Amygdala (tissue), 56 donors: ENCODE results near the gene DGKQ.

Source experiments
- DNase-seq, 56 donors: peaks; one replicate each; lab custom pipeline; 2025; lab: John Stamatoyannopoulos, UW

Gene DGKQ, protein sequence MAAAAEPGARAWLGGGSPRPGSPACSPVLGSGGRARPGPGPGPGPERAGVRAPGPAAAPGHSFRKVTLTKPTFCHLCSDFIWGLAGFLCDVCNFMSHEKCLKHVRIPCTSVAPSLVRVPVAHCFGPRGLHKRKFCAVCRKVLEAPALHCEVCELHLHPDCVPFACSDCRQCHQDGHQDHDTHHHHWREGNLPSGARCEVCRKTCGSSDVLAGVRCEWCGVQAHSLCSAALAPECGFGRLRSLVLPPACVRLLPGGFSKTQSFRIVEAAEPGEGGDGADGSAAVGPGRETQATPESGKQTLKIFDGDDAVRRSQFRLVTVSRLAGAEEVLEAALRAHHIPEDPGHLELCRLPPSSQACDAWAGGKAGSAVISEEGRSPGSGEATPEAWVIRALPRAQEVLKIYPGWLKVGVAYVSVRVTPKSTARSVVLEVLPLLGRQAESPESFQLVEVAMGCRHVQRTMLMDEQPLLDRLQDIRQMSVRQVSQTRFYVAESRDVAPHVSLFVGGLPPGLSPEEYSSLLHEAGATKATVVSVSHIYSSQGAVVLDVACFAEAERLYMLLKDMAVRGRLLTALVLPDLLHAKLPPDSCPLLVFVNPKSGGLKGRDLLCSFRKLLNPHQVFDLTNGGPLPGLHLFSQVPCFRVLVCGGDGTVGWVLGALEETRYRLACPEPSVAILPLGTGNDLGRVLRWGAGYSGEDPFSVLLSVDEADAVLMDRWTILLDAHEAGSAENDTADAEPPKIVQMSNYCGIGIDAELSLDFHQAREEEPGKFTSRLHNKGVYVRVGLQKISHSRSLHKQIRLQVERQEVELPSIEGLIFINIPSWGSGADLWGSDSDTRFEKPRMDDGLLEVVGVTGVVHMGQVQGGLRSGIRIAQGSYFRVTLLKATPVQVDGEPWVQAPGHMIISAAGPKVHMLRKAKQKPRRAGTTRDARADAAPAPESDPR

DNA sequence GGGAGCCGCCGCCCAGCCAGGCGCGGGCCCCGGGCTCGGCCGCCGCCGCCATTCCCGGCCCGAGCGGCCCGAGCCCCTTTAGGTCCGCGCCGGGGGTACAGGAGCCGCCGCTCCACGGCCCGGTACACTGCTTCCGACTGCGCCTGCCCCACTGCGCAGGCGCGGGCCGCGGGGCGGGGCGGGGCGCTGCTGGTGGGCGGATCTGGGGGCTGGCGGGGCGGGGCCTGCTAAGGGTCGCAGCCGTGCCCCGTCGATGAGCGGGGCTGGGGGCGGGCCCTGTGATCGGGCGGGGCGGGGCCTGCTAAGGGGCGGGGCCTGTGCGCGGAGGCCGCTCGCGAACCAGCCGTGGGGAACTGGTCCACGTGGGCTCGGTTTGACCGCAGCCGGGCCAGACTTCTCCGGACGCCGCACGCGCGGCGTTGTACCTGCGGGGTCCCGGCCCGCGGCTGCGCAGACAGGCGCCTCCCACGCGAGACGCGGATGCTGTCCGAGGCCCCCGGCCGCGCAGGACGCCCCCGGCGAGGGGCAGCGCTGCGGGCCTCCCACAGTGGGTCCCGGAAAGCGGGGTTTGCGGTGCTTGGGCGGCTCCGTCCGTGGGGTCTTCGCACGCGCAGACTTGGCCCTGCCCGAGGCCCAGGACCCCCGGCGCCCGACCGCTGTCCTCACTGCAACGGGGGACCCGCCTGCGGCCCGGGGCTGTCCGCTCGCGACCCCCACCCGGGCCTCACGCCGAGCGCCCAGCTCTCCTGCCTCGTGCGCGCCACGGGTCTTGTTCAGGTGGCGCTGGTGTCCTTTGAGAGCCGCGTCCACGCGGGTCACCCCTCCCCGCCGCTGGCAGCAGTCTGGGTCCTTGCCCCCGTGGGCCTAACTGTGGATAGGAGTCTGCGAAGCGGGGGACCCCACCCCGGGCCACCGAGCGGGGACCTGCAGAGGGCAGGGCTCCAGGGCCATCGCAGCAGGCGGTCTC, at the start of gene DGKQ:
Gene DGKQ (minus strand): TSS at position 139 of the 967 bp plus-strand sequence. CDS start 87 bp downstream, at position 52.
- DNase-seq: peak in 55 of 56 donors; percentile 23 to 94 (median 80)

DNA sequence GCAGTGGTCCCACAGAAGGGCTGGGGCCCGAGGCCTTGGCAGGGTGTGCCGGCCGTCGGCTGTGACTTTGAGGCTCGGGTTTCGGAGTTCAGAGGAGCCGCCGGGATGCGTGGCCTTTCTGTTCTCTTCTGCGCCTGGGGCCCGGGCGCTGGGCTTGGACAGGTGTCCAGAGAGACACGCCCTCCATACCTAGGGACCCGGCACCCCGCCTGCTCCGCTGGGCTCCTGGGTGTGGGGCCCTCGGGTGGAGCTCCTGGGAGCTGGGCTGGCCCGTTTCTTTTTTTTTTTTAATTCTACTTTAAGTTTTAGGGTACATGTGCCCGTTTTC, 49.3 kb upstream of the DGKQ start:
- no peak for DNase-seq

DNA sequence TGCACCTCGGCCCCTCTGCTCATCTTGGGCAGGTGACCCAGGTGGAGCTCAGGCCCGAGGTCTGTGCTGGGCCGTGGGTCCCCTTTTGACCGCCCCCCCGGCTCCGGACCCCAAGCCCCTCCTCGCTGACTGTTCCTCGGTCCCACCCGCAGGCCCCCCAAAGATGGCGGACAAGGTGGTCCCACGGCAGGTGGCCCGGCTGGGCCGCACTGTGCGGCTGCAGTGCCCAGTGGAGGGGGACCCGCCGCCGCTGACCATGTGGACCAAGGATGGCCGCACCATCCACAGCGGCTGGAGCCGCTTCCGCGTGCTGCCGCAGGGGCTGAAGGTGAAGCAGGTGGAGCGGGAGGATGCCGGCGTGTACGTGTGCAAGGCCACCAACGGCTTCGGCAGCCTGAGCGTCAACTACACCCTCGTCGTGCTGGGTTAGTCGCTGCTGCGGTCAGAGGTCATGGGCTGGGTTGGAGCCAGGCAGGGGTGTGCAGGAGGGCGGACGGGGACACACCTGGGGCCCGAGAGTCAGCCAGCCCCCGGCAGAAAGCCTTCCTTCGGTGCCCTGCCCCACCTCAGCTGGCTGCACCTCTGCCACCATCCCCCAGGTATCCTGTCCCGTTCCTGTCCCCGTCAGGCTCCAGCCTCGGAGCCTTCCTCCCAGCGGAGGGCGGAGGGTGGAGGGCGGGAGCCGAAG, 48.8 kb upstream of the DGKQ start:
- DNase-seq: no peak

DNA sequence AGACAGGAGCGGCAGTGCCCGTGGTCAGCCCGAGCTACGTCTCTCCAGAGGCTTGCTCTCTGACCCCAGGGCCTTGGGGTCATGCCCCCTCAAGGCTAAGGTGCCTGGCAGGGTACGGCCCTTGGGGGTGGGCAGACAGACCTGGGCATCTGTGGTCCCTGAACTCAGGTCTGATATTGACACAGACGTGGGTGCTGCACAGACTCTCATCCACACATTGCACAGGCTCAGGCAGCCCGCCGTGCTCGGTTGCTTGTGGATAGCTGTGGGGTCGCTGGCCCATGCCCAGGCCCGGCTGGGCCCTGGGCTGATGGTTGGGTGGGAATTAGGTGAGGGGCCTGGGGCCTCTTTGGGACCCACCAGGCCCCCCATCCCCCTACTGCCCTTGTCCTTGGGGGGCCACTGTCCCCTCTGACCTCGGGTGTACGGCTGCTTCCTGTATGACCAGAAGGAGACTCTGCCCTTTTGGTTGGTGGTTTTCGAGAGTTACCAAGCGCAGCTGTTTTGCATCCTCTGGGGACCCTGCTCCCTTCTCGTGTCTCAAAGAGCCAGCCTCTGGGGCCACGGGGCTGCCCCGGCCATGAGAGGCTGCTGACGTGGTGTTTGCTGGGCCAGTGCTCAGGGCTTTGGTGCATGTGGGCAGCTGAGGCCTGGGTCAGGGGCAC, 48.1 kb upstream of the DGKQ start:
- no peak for DNase-seq

DNA sequence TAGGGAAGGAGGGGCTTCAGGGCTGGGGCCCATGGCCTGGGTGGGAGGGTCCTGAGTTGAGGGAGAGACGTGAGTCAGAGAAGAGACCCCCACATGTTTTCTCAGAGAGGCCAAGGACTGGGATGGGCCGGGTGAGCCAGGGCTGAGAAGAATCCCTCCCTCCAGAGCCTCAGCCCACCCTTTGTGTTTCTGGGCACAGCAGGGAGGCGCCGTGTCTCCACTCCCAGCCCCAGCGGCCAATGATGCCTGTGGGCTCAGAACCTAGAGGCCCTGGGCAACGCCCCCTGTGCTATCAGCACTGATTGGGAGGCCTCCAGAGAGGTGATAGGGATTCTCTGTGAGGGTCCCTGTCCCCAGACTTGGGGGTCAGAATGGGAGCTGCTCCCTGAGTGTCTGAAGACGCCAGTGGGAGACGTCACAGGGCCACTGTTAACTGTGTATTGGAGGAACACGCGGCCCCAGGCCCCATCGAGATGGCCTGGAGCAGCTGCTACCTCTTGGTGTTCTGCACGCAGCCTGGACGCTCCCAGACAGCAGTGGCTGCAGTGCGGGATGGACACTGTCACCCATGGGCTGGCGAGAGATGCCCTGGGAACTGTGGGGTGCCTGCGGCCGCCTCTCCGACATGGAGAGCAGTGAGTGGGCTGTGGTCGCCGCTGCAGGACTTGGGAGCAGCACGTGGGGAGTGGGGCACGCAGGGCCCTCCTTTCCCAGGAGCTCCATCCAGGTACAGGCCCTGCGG, 46.5 kb upstream of the DGKQ start:
- DNase-seq: no peak

DNA sequence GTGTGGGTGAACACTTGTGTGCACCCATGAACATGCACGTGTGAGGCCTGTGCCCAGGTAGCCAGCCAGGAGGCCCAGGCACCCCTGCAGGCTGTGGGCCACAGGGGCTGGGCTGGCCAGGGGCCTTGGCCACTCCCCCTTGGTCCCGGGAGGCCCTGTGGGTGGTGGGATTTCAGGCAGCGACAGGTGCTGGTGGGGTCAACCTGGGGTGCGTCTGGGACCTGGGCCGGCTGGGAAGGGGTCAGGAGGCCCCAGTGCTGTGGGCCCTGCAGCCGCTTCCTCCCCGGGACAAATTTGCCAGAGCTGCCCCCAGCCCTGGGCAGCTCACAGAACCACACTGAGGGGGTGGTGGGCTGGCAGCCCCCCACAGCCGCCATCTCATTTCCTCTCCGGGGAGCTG, 46.0 kb upstream of the DGKQ start:
- DNase-seq: no peak

DNA sequence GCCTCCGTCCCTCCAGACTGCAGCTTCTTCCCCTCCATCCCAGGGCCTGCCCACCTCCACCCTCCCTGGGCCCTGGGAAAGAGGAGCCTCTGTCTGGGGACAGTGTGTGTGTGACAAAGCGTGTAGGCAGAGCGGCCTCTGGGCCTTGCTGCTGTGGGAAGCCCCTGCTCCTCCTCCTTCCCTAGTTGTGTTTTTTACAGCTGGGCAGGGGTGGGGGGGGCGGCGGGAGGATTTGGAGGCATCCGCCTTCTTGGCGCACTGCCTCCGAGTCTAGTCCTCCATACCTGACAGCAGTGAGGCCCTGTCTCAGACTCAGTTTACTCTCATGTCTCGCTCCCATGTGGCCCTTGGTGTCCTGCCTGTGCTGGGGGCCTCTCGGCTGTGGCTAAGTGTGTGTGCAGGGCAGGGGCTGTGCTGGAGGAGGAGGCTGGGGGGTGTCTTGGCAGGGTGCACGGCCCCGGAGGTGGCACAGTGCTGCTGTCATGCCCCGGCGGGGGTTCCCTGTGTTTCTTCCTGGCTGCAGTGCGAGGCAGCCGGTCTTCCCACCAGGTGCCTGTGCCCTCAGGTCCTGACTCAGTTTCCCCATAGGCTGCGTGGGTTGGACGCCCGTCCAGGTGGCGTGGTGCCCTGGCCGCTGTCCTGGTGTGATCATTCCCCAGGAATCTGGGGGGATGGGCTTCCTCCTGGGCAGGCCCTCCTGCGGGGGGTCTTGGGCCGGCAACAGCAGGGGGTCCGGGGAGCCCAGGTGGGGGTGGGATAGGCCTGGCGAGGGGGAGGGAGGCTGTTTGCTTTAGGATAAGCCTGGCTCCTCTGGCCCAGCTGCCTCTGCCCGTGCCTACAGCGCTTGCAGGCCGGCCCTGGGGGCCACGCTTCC, 45.0 kb upstream of the DGKQ start:
- no peak for DNase-seq

DNA sequence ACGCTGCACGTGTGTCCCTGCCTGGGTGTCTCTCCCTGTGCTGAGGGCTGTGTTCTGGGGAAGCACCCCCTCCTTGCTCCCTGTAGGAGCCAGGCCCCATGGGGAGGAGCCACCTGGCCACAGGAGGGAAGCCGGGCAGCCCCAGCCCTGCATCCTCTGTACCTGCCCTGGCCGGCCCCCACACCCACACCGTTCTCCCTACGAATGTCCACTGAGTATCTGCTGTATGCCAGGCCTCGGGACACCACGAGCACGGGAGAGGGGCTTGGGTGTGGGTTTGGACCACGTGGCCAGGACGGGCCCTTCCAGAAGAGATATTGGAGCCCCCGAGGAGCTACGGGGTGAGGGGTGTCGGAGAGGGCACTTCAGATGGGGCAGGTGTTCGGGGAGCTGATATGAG, 44.3 kb upstream of the DGKQ start:
- no peak for DNase-seq

DNA sequence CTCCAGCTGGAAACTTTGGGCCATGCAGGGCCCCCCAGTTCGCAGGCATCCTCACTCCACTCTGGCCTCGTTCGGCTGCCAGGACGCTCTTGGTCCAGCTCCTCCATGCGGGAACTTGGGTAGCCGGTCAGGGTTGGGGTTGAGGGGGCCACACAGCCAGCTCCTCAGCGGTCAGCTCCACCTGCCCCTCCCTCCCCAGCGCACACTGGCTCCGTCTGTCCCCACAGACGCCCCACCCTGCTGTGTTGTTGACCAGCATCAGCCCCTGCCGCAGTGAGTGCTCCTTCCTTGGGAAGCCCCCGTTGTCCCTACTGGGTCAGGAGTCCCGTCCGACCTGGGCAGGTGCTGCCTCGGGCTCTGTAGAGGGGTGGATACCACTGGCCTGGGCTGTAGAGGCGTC, 43.8 kb upstream of the DGKQ start:
- DNase-seq: no peak

DNA sequence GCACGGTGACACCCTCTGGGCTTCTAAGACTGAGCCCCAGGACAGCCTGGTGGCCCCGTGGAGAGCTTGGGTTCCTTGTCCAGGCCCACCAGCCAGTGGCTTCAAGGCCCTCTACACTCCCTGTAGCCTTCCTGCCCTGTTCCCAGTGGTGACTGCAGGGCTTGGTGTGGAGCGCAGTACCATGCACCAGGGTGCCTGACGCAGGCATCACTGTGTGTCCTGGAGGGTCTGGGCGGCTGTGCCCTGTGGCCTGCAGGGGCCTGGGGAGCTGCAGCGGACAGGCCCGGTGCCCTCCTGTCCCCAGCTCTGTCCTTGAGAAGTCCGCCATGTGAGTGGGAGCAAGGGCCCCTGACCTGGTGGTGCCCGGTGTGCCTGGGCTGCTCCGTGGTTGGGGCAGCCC, 42.4 kb upstream of the DGKQ start:
- no peak for DNase-seq

DNA sequence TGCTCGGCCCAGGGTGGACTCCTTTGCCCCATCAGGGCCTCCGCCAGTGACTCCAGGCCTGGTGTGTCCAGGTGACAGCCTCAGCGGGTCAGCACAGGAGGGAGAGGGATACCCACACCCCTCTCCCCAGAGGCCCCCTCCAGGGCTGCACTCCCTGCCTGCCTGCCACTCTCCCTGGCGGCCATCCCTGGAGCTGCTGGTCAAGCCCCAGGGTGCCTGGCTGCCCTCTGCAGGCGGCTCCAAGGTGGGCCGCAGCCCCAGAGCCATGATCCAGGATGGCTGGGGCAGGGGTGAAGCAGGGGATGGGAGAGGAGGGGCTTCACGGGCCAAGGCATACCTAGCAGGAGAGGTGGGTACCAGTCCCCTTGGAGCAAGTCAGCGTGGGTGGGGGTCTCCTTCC, 41.8 kb upstream of the DGKQ start:
- peak in 11 of 56 donors; percentile 43 to 76 (median 62) for DNase-seq

DNA sequence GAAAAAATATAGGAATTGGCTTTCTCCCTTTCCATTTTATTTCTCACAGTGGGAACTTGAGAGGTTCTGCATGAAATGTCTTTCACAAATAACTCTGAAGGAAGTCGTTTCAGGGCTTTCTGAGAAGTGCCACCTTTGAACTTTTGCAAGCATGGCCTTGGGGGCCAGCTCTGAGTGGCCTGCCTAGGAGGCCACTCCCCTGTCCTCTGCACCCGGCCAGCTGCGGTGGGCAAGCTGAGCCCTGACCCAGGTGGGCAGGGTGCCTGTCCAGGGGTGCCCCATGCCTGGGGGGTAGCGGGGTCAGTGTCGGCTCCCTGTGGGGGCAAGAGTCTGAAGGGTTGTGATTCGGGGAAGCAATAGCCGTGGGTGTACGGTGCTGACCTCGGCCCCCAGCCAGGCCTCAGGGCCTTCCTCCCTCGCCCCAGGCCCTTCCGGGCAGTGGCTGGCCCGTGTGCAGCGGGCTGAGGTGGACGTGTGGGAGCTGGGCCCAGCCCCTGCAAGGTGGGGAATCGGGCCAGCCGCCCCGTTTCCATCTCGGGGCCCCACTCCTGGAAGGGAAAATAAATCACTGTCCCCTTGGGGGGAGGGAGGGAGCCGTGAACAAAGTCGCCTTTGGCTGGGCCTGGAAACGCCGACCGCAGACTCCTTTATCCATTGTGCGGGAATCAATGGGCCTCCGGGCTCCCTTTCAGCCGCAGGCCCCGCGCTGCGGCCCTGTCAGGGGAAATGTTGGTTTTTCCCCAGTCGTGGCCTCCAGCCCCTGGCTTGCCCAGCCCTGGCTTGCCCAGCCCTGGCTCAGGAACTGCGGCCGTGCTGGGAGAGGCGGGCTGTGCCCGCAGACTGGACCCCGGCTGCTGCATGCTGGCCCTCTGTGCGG, 41.2 kb upstream of the DGKQ start:
- peak in 54 of 56 donors; percentile 35 to 90 (median 75) for DNase-seq

DNA sequence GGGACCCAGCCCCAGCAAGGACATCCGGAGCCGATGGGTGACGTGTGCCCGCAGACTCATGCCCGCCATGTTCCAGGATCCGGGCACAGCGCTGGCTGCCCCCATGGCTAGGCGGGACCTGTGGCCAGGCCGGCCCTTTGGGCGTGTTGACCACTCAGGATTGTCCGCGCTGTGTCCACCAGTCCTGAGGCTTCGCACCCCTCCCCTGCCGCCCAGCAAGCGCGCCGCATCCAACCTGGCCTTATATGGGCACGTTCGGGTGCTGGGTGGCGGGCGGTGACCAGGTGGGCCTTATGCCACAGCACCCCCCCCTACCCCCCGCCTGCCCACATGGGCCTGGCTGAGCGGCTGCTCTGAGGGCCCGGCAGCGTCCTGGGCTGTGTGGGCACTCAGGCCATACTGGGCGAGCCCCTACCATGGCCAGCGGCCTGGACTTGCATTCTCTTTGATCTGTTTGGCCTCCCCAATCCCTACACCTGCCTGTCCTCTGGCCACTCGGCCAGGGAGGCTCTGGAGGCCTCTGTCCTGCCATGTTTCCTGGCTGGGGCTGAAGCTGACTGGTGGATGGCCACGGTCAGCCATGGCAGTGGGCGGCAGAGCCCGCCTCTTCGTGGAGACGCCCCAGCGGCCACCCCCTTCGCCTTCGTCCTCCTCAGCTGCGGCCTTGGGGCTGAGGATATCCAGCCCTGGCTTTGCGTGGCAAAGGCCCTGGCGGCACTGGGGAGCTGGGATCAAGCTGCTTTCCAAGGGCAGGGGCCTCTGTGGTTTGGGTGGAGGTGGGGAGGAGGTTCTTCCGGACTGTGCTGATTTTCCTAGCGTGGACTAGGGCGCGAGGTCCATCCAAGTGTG, 40.1 kb upstream of the DGKQ start:
- no peak for DNase-seq

DNA sequence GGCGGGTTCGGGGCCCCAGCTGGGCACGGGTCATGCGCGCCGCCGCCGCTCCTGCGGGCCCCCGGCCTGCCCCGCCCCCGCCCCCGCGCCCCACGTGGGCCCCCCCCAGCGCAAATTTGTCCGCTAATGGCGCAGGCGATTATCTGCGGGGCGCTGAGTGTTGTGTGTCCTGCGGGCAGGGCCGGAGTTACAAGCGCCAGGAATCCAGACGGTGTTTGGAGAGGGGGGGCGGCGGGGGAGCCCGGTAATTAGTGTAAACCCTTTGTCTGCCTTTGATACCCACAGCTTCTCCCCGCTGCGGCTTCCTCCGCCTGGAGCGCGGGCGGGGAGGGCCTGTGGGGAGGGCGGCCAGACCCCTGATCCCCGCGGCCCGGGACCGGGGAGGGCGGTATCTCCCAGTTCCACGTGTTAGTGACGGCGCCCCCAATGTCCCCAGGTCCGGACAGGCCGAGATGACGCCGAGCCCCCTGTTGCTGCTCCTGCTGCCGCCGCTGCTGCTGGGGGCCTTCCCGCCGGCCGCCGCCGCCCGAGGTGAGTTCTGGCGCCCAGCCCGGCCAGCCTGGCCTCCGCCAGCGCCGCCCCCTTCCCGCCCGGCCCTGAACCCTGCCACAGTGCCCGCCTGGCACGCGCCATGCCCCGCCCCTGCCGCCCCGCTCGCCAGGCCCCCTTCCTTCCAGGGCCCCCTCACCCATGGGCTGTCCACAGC, 38.8 kb upstream of the DGKQ start:
- peak in 4 of 56 donors; percentile 22 to 53 (median 38) for DNase-seq

DNA sequence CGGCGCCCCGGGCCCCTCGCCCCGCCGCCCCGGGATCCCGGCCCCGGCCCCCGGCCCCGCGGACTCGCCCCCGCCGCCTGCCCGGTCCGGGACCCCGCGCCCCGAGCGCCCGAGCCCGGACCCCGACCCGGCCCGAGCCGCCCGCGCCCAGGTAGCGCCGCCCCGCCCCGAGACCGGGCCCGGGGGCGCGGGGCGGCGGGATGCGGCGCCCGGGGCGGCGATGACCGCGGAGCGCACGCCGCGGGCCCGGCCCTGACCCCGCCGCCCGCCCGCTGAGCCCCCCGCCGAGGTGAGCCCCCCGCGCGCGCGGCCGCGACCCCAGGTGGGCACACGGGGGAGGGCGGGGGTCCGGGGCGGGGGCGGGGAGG, 38.3 kb upstream of the DGKQ start:
- no peak for DNase-seq
